Measurements from ENCODE around the gene SIGLEC5. TPM values are rescaled to one million over a fixed set of nuclear protein-coding genes. Genes with fewer than 3 reads are reported as not detected.

The SIGLEC5 gene
- total and polyA plus RNA-seq, 2 of the 13 experiments (the other 11 are each of a cell fraction or from before 2014, with no cell fraction given): not detected

- peak; percentile 64; the same call in 1 of the 2 replicates for TF ChIP-seq ATF3 (CRISPR knock-in tag; IDR thresholded peaks at IDR 0.05)
- TF ChIP-seq BRCA1 (CRISPR knock-in tag; IDR thresholded peaks at IDR 0.05): 0 out of 2 replicates have a peak, but pooled peaks have one; percentile 81
- no peak for TF ChIP-seq AGO2 (optimal IDR thresholded peaks at IDR 0.05; ENCODE audit: low read depth, low read length)
- no peak for TF ChIP-seq ZNF572 (CRISPR knock-in tag; IDR thresholded peaks at IDR 0.05)
- TF ChIP-seq E2F5 (CRISPR knock-in tag; conservative IDR thresholded peaks at IDR 0.05): peak; percentile 73
- TF ChIP-seq CCAR2 (optimal IDR thresholded peaks at IDR 0.05; ENCODE audit: low read depth, low read length): no peak
- no peak for TF ChIP-seq GLI4 (CRISPR knock-in tag; IDR thresholded peaks at IDR 0.05; ENCODE audit: borderline replicate concordance)
- no peak for TF ChIP-seq KIAA2018 (CRISPR knock-in tag; IDR thresholded peaks at IDR 0.05; ENCODE audit: borderline replicate concordance)
- peak; percentile 40; the same call in 1 of the 2 replicates for TF ChIP-seq PHF8 (CRISPR knock-in tag; IDR thresholded peaks at IDR 0.05)
- TF ChIP-seq ZBTB46 (CRISPR knock-in tag; IDR thresholded peaks at IDR 0.05; ENCODE audit: borderline replicate concordance): no peak
- no peak for TF ChIP-seq SRSF9 (IDR thresholded peaks at IDR 0.05; ENCODE audit: borderline replicate concordance, insufficient read depth, low read depth, low read length, poor library complexity, severe bottlenecking)
- peak; percentile 97 for TF ChIP-seq ZNF773 (CRISPR knock-in tag; IDR thresholded peaks at IDR 0.05; ENCODE audit: borderline replicate concordance)
- TF ChIP-seq SP4 (CRISPR knock-in tag; IDR thresholded peaks at IDR 0.05): peak; percentile 44; the same call in 1 of the 2 replicates
- TF ChIP-seq NCOR1 (IDR thresholded peaks at IDR 0.05; ENCODE audit: borderline replicate concordance, low read length): no peak
- no peak for TF ChIP-seq REXO4 (CRISPR knock-in tag; IDR thresholded peaks at IDR 0.05; ENCODE audit: borderline replicate concordance)
- TF ChIP-seq CSRNP2 (CRISPR knock-in tag; conservative IDR thresholded peaks at IDR 0.05; ENCODE audit: low read depth): no peak
Observed at GRCh38 chr19:51607920-51608562, 22.2 kb downstream of the SIGLEC5 start (continued).
